GM12891 (cell line): ENCODE data around the gene TLX3.
"Not testable (repeated sequence)": the region's sequence is repeated elsewhere in the genome, so short reads cannot be mapped to it uniquely, and the experiment has no call there.

ENCODE experiments used
- POLR2A ChIP-seq: IDR thresholded peaks from 2 replicates; pipeline ENCODE4 v1.6.1; 2011; ENCODE audit warnings: low read depth, low read length, control low read depth
- TAF1 ChIP-seq: IDR thresholded peaks from 2 replicates; pipeline ENCODE4 v1.6.1; 2011; ENCODE audit warnings: low read depth, low read length, control low read depth

- not testable (repeated sequence) for TF ChIP-seq POLR2A, TAF1
Observed at GRCh38 chr5:171297941-171298340, 11.1 kb upstream of the TLX3 start.
